Central memory CD8-positive, alpha-beta T cell (primary cell): Measurements from ENCODE around the gene SRPRA.
A peak's percentile ranks its signal among the peaks of the same experiment; 100 is the strongest.
"Not testable (repeated sequence)": the region's sequence is repeated elsewhere in the genome, so short reads cannot be mapped to it uniquely, and the experiment has no call there.

Source experiments
- ATAC-seq: fragments of 150-1000 bp; cut with Tn5 transposase; replicated peaks from 2 replicates; pipeline ENCODE4 v1.10.0; 2022; ENCODE audit warnings: mild to moderate bottlenecking, moderate FRiP score, moderate number of reproducible peaks; ENCODE audit not compliant: poor library complexity, severe bottlenecking; ENCODE audit errors: extremely low read depth
- DNase-seq, 2 donors: peaks; one replicate each; pipeline ENCODE4 v3.0.0; 2021; ENCODE audit warnings: low spot score in 2 of 2
- H3K27ac Mint-ChIP-seq: one replicate; pipeline ENCODE4 v1.8.0; 2022; ENCODE audit warnings: low read depth, mild to moderate bottlenecking, moderate library complexity, mixed read lengths
- H3K27me3 Mint-ChIP-seq: one replicate; pipeline ENCODE4 v1.8.0; 2022; ENCODE audit warnings: mixed read lengths
- H3K36me3 Mint-ChIP-seq: one replicate; pipeline ENCODE4 v1.8.0; 2022; ENCODE audit warnings: mild to moderate bottlenecking, moderate library complexity, mixed read lengths; ENCODE audit not compliant: insufficient read depth
- H3K4me1 Mint-ChIP-seq: one replicate; pipeline ENCODE4 v1.8.0; 2022; ENCODE audit warnings: mixed read lengths
- H3K4me3 Mint-ChIP-seq: one replicate; pipeline ENCODE4 v1.8.0; 2022; ENCODE audit warnings: mild to moderate bottlenecking, moderate library complexity, mixed read lengths
- H3K9me3 Mint-ChIP-seq: one replicate; pipeline ENCODE4 v1.8.0; 2022; ENCODE audit warnings: mixed read lengths

Gene SRPRA

GRCh38 chr11:126280595-126280994, 11.9 kb upstream of the SRPRA start:
- Mint-ChIP-seq H3K9me3 (no peaks in the 10 kb centered on the region), H3K4me3 (no peak overlapping the region)

GRCh38 chr11:126279191-126279590, 10.5 kb upstream of the SRPRA start:
- no peaks in the 10 kb centered on the region for H3K9me3 Mint-ChIP-seq
- no peak for DNase-seq
- H3K4me3 Mint-ChIP-seq, result no peak overlapping the region
- H3K27me3 Mint-ChIP-seq, result no peaks in the 10 kb centered on the region
- no peak for ATAC-seq
- H3K27ac Mint-ChIP-seq, result peak overlapping the region; percentile 3
- H3K36me3 Mint-ChIP-seq, result peaks cover 18% of the 10 kb centered on the region
- peaks cover 22% of the 10 kb centered on the region for H3K4me1 Mint-ChIP-seq

More at GRCh38 chr11:126280595-126280994, 11.9 kb upstream of the SRPRA start:
- DNase-seq (no peak), ATAC-seq (no peak)
- Mint-ChIP-seq H3K27ac (peak overlapping the region; percentile 7), H3K27me3 (no peaks in the 10 kb centered on the region), H3K4me1 (peaks cover 30% of the 10 kb centered on the region), H3K36me3 (peaks cover 18% of the 10 kb centered on the region)

DNA sequence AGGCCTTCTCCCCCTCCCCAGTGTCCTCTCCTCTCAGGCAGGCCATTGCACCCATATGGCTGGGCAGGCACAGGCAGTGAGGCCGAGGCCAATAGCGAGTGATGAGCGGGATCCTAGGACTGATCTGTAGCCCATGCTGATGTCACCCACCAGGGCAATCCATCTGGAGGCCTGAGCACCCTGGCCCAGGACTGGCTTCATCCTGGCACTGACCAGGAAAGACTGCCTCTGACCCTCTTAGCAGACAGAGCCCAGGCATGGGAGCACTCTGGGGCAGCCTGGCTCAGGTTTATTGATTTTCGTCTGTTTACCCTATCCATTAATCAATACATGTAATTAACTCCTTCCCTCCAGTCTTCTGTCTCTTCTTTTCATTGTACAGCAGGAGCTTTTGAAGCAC, 9.1 kb upstream of the SRPRA start:
- H3K4me3 Mint-ChIP-seq, result no peak overlapping the region
- DNase-seq (no peak), ATAC-seq (no peak)
- H3K9me3 Mint-ChIP-seq, result no peaks in the 10 kb centered on the region
- peaks cover 13% of the 10 kb centered on the region for H3K36me3 Mint-ChIP-seq
- no peaks in the 10 kb centered on the region for H3K27me3 Mint-ChIP-seq
- H3K4me1 Mint-ChIP-seq, result peaks cover 15% of the 10 kb centered on the region
- no peak overlapping the region for H3K27ac Mint-ChIP-seq

DNA sequence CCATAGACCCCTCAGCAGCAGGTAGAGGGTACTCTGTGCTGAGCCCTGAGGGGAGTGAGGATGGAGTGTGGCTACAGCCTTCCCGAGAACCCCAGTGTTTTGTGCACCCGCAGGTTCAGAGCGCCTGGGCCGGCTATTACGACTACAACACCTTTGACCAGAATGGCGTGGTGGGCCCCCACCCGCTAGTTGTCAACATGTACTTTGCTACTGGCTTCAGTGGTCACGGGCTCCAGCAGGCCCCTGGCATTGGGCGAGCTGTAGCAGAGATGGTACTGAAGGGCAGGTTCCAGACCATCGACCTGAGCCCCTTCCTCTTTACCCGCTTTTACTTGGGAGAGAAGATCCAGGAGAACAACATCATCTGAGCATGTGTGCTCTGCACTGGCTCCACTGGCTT, 8.6 kb upstream of the SRPRA start:
- H3K4me3 Mint-ChIP-seq, result no peak overlapping the region
- ATAC-seq (no peak), DNase-seq (no peak)
- no peaks in the 10 kb centered on the region for H3K27me3 Mint-ChIP-seq
- H3K27ac Mint-ChIP-seq, result no peak overlapping the region
- H3K36me3 Mint-ChIP-seq, result peaks cover 10% of the 10 kb centered on the region
- peaks cover 12% of the 10 kb centered on the region for H3K4me1 Mint-ChIP-seq
- no peaks in the 10 kb centered on the region for H3K9me3 Mint-ChIP-seq

DNA sequence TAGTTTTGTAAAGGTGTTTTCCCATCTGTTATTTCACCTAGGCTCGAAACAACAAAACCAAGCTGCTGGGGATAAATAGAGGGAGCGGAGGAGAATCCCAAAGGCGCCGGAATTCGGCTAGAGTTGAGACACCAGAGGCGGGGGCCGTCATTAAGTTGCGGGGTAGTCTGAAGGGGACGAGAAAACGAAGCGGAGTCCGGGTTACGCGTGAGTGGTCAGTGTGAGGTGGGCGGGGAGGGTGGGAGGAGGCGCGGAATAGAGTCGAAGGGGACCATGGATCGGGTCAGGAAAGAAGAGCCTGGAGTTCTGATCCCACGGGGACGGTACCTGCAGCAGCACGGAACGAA, 361 bp downstream of the SRPRA start:
- peak overlapping the region; percentile 99 for H3K27ac Mint-ChIP-seq
- no peak for DNase-seq

GRCh38 chr11:126267650-126268049, 1.0 kb downstream of the SRPRA start:
- Mint-ChIP-seq H3K9me3 (no peaks in the 10 kb centered on the region), H3K4me1 (peaks cover 32% of the 10 kb centered on the region), H3K36me3 (peaks cover 52% of the 10 kb centered on the region)

More for the DNA sequence above, 361 bp downstream of the SRPRA start:
- Mint-ChIP-seq H3K4me1 (peaks cover 32% of the 10 kb centered on the region), H3K4me3 (peak overlapping the region; percentile 98), H3K9me3 (no peaks in the 10 kb centered on the region), H3K36me3 (peaks cover 46% of the 10 kb centered on the region), H3K27me3 (no peaks in the 10 kb centered on the region)
- no peak for ATAC-seq

DNA sequence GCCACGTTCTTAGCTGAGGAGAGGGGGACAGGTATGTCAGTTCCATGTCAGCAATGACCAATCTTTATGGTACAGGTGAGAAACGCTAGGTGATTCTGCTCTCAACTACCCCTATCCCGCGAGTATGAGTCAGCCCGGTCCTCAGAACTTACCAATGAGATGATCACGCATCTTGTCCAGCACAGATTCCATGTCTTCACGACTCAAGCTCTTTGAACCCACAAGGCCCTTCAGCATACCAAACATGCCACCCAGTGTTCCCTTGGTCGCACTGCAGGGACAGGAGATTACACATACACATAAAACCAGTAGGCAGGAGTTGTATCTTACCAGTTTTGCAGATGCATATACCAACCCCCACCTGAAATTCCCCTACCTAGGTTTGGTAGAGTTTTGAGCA, 2.9 kb downstream of the SRPRA start:
- peaks cover 52% of the 10 kb centered on the region for H3K36me3 Mint-ChIP-seq
- H3K4me1 Mint-ChIP-seq, result peaks cover 32% of the 10 kb centered on the region
- peak overlapping the region; percentile 52 for H3K27ac Mint-ChIP-seq
- H3K27me3 Mint-ChIP-seq, result no peaks in the 10 kb centered on the region
- ATAC-seq, result no peak
- H3K4me3 Mint-ChIP-seq, result no peak overlapping the region
- no peak for DNase-seq
- no peaks in the 10 kb centered on the region for H3K9me3 Mint-ChIP-seq

More at GRCh38 chr11:126267650-126268049, 1.0 kb downstream of the SRPRA start:
- H3K27ac Mint-ChIP-seq, result peak overlapping the region; percentile 99
- no peaks in the 10 kb centered on the region for H3K27me3 Mint-ChIP-seq
- peak overlapping the region; percentile 98 for H3K4me3 Mint-ChIP-seq
- no peak for ATAC-seq
- no peak for DNase-seq

DNA sequence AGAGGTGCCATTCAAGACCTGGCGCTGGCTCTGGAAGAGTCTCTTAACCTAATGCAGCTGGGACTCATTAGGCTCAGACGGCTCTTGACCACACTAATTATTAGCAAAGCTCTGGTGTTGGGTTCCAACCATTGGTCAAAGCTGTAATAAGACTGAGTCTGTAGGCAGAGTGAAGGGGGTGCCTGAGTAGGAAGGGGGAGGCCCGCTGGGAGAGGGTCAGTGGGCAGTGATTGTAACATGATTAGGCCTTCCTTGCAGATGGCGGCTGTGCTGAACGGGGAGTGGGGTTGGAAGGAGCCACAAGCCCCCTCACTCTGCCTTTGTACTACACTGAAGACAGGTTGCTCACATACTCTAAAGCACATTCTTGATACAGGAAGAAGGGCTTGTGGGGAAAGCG, 5.2 kb downstream of the SRPRA start:
- no peak overlapping the region for H3K27ac Mint-ChIP-seq

GRCh38 chr11:126262216-126262615, 6.5 kb downstream of the SRPRA start:
- Mint-ChIP-seq H3K27ac (no peak overlapping the region), H3K27me3 (no peaks in the 10 kb centered on the region), H3K9me3 (no peaks in the 10 kb centered on the region), H3K4me1 (peaks cover 14% of the 10 kb centered on the region), H3K36me3 (peaks cover 50% of the 10 kb centered on the region), H3K4me3 (no peak overlapping the region)
- DNase-seq (no peak), ATAC-seq (no peak)

More for the DNA sequence above, 5.2 kb downstream of the SRPRA start:
- no peaks in the 10 kb centered on the region for H3K27me3 Mint-ChIP-seq
- no peak overlapping the region for H3K4me3 Mint-ChIP-seq
- no peaks in the 10 kb centered on the region for H3K9me3 Mint-ChIP-seq
- DNase-seq, result no peak
- no peak for ATAC-seq
- H3K4me1 Mint-ChIP-seq, result peaks cover 22% of the 10 kb centered on the region
- H3K36me3 Mint-ChIP-seq, result peaks cover 52% of the 10 kb centered on the region

- Mint-ChIP-seq H3K36me3 (peaks cover 18% of the 10 kb centered on the region), H3K27me3 (no peaks in the 10 kb centered on the region), H3K4me3 (no peak overlapping the region), H3K27ac (no peak overlapping the region), H3K4me1 (no peaks in the 10 kb centered on the region), H3K9me3 (no peaks in the 10 kb centered on the region)
- DNase-seq, result no peak
- no peak for ATAC-seq
These were observed 10.9 kb downstream of the SRPRA start for GRCh38 chr11:126257764-126258163.

- Mint-ChIP-seq H3K27me3 (no peaks in the 10 kb centered on the region), H3K4me3 (no peak overlapping the region), H3K36me3 (peaks cover 18% of the 10 kb centered on the region)
These were observed 11.6 kb downstream of the SRPRA start for GRCh38 chr11:126257144-126257543.

GRCh38 chr11:126256216-126256615, 12.5 kb downstream of the SRPRA start:
- H3K27ac Mint-ChIP-seq, result peak overlapping the region; percentile 19
- no peaks in the 10 kb centered on the region for H3K4me1 Mint-ChIP-seq
- ATAC-seq (no peak), DNase-seq (no peak)
- H3K9me3 Mint-ChIP-seq, result no peaks in the 10 kb centered on the region
- no peaks in the 10 kb centered on the region for H3K27me3 Mint-ChIP-seq
- H3K36me3 Mint-ChIP-seq, result peaks cover 19% of the 10 kb centered on the region
- H3K4me3 Mint-ChIP-seq, result no peak overlapping the region

More at GRCh38 chr11:126257144-126257543, 11.6 kb downstream of the SRPRA start:
- ATAC-seq, result no peak
- H3K9me3 Mint-ChIP-seq, result no peaks in the 10 kb centered on the region
- DNase-seq, result no peak
- no peaks in the 10 kb centered on the region for H3K4me1 Mint-ChIP-seq
- no peak overlapping the region for H3K27ac Mint-ChIP-seq

GRCh38 chr11:126255507-126255906, 13.2 kb downstream of the SRPRA start:
- H3K36me3 Mint-ChIP-seq, result peaks cover 18% of the 10 kb centered on the region
- not testable (repeated sequence) for H3K27ac Mint-ChIP-seq, DNase-seq, H3K27me3 Mint-ChIP-seq, H3K9me3 Mint-ChIP-seq, ATAC-seq, H3K4me3 Mint-ChIP-seq, H3K4me1 Mint-ChIP-seq

- Mint-ChIP-seq H3K27ac (no peak overlapping the region), H3K9me3 (no peaks in the 10 kb centered on the region), H3K4me1 (no peaks in the 10 kb centered on the region)
These were observed 13.9 kb downstream of the SRPRA start for GRCh38 chr11:126254819-126255218.

More at GRCh38 chr11:126254819-126255218, 13.9 kb downstream of the SRPRA start:
- Mint-ChIP-seq H3K27me3 (no peaks in the 10 kb centered on the region), H3K36me3 (peaks cover 15% of the 10 kb centered on the region), H3K4me3 (no peak overlapping the region)
- ATAC-seq, result no peak
- no peak for DNase-seq
